Spinal cord (tissue), 10 donors: ENCODE data around the gene CEBPG. TPM values are rescaled to one million over a fixed set of nuclear protein-coding genes. Genes with fewer than 3 reads are reported as not detected.

Experiments
- DNase-seq, 6 donors: peaks; one replicate each; pipeline versions ENCODE4 v3.0.0 to v3.0.0-alpha.2; 2013 to 2015; ENCODE audit warnings: low spot score in 6 of 6, low read depth in 4 of 6
- H3K27ac ChIP-seq: one replicate; pipeline ENCODE4 v1.5.1; 2013; ENCODE audit warnings: low read depth, low read length, control low read depth
- H3K27me3 ChIP-seq: one replicate; pipeline ENCODE4 v1.6.1; 2013; ENCODE audit warnings: low read length; ENCODE audit not compliant: control insufficient read depth, insufficient read depth
- H3K36me3 ChIP-seq: one replicate; pipeline ENCODE4 v1.6.1; 2013; ENCODE audit warnings: low read length; ENCODE audit not compliant: control insufficient read depth, insufficient read depth
- H3K4me1 ChIP-seq: one replicate; pipeline ENCODE4 v1.6.1; 2013; ENCODE audit warnings: low read length; ENCODE audit not compliant: control insufficient read depth, insufficient read depth
- H3K4me3 ChIP-seq: one replicate; pipeline ENCODE4 v1.5.1; 2013; ENCODE audit warnings: low read depth, low read length, control low read depth
- H3K9me3 ChIP-seq: one replicate; pipeline ENCODE4 v1.6.1; 2013; ENCODE audit warnings: low read length; ENCODE audit not compliant: control insufficient read depth, insufficient read depth
- WGBS: methylation state at CpG from one replicate; pipeline ENCODE4 v1.1.5; 2013; ENCODE audit warnings: missing lambda C conversion rate; ENCODE audit not compliant: insufficient coverage; 5-methylcytosine and 5-hydroxymethylcytosine counted together
- polyA plus RNA-seq, 2 donors: library from polyadenylated mRNA; unstranded; fragments of 120-200 nt; gene quantifications; one replicate each; pipeline ENCODE4 v1.2.1, GENCODE V29; 2013; ENCODE audit not compliant: insufficient read length in 2 of 2
- total RNA-seq, 2 donors: library from RNA; depleted of rRNA in 1 of 2; stranded (reverse); fragments of 120-200 nt in 1 of 2; fragments of >200 nt in 1 of 2; gene quantifications; one replicate each; pipeline versions ENCODE4 v1.2.3 to v1.2.4, GENCODE V29; 2013 to 2014
- donor health status: healthy.

CEBPG gene
- total and polyA plus RNA-seq, 4 donors, result 19.2 to 36.3 (median 28.4) TPM

- H3K9me3 ChIP-seq, result no peaks in the 10 kb centered on the region
- WGBS, result 76% methylated on average over 18 of the region's 18 CpGs
- peaks cover 30% of the 10 kb centered on the region for H3K4me1 ChIP-seq
- peak in 1 of 6 donors; percentile 55 for DNase-seq
- no peaks in the 10 kb centered on the region for H3K27me3 ChIP-seq
- H3K4me3 ChIP-seq, result no peak overlapping the region
- H3K36me3 ChIP-seq, result peaks cover 68% of the 10 kb centered on the region
- H3K27ac ChIP-seq, result no peak overlapping the region
Observed at GRCh38 chr19:33404506-33405253, 31.2 kb downstream of the CEBPG start.

GRCh38 chr19:33405254-33405552, 31.7 kb downstream of the CEBPG start:
- H3K36me3 ChIP-seq, result peaks cover 68% of the 10 kb centered on the region
- H3K9me3 ChIP-seq, result no peaks in the 10 kb centered on the region
- peaks cover 30% of the 10 kb centered on the region for H3K4me1 ChIP-seq
- H3K4me3 ChIP-seq, result no peak overlapping the region
- no peak overlapping the region for H3K27ac ChIP-seq
- no peaks in the 10 kb centered on the region for H3K27me3 ChIP-seq
- WGBS, result 69% methylated on average over 8 of the region's 8 CpGs
- DNase-seq, result no peak

- H3K9me3 ChIP-seq, result no peaks in the 10 kb centered on the region
- WGBS, result 86% methylated on average over 34 of the region's 34 CpGs
- no peaks in the 10 kb centered on the region for H3K27me3 ChIP-seq
- H3K36me3 ChIP-seq, result peaks cover 68% of the 10 kb centered on the region
- H3K4me1 ChIP-seq, result peaks cover 30% of the 10 kb centered on the region
- no peak overlapping the region for H3K27ac ChIP-seq
- no peak overlapping the region for H3K4me3 ChIP-seq
- DNase-seq, result no peak
Observed at GRCh38 chr19:33405553-33406461, 32.3 kb downstream of the CEBPG start.

- Histone ChIP-seq H3K9me3 (no peaks in the 10 kb centered on the region), H3K36me3 (peaks cover 68% of the 10 kb centered on the region), H3K27me3 (no peaks in the 10 kb centered on the region), H3K4me3 (no peak overlapping the region), H3K27ac (no peak overlapping the region), H3K4me1 (peaks cover 30% of the 10 kb centered on the region)
- peak in 3 of 6 donors; percentile 48 to 81 (median 80) for DNase-seq
- 62% methylated on average over 13 of the region's 13 CpGs for WGBS
Observed at GRCh38 chr19:33406521-33407139, 33.1 kb downstream of the CEBPG start.

DNA sequence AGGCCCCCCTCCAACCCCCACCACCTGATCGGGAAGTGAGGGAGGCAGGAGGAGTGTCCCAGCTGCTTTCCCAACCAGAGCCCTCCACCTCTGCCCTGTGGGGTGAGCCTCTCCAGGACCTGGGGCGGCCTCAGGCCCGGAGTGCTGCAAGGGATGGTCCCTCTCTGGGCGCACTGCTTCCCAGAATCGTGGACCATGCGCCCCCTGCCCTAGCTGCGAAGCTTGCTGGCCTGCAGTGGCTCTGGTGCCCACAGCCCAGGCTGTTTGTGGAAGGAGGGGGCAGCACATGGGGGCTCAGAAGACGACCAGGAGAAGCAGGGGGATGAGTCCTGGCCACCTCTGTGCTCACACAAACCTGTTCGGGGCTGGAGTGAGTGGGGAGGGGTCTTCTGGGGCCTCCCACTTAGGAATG, 33.6 kb downstream of the CEBPG start:
- no peak overlapping the region for H3K4me3 ChIP-seq
- H3K4me1 ChIP-seq, result peaks cover 30% of the 10 kb centered on the region
- H3K36me3 ChIP-seq, result peaks cover 67% of the 10 kb centered on the region
- no peak overlapping the region for H3K27ac ChIP-seq
- 63% methylated on average over 9 of the region's 9 CpGs for WGBS
- H3K27me3 ChIP-seq, result no peaks in the 10 kb centered on the region
- no peaks in the 10 kb centered on the region for H3K9me3 ChIP-seq
- DNase-seq, result no peak

GRCh38 chr19:33407716-33408115, 34.2 kb downstream of the CEBPG start:
- no peak for DNase-seq
- Histone ChIP-seq H3K36me3 (peaks cover 64% of the 10 kb centered on the region), H3K27me3 (no peaks in the 10 kb centered on the region), H3K27ac (no peak overlapping the region), H3K9me3 (no peaks in the 10 kb centered on the region), H3K4me3 (no peak overlapping the region), H3K4me1 (peaks cover 32% of the 10 kb centered on the region)
- WGBS, result 89% methylated on average over 12 of the region's 12 CpGs

DNA sequence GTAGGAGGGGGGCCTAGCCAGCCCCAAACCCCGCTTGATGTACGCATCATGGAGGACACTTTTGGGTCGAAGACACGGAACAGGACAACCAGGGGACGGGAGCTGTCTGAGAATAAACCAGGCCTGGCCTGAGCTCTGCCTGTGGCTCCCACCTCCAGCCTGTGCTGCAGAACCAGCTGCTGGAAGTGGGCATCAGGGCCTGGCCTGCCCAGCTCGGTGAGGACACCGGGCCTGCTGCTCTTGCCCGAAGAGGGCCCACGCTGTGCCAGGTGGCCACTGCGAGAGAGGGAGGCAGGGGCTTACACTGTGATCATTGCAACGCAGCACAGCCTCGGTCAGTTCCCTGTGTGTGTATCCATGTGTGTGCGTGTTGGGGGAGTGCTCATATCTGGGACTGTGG, 34.6 kb downstream of the CEBPG start:
- WGBS, result 83% methylated on average over 11 of the region's 13 CpGs
- DNase-seq, result no peak
- H3K27ac ChIP-seq, result no peak overlapping the region

DNA sequence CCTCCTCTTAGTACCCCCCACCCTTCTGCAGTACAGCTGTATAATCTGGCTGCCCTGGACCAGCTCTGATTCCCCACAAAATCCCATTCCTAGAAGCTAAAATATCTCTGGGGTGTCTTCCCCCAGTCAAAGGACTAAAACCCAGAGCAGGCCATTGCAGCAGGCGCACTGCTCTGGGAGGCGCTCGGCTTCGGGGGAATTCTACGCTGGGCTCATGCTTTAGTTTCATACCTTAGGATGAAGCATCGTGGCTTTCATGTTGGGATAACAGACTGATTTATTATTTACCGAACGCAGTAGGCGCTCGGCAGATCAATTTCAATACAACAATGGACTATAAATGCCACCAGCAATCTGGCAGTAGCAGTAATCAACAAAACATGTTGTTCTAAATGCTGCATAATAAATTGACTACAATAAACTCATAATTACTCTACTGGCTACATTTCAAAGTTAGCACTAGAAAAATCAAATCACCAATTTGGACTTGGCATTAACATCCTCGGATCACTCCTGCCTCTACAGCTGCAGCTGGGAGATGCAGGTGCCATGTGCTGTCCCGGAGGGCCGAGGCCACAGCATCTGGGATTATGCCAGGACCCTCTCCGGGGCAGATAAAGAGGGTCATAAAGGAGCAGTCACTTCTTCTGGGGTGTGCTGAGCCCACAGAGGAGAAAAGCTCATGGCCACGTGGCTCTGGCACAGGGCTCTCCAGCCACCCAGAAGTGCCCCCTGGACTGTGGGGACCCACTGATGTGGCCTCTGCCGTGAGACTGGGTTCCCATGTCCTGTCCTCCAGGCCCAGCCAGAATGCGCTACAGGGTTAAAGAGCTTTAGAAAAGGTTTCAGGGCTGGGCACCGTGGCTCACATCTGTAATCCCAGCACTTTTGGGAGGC, 35.3 kb downstream of the CEBPG start:
- Histone ChIP-seq H3K9me3 (no peaks in the 10 kb centered on the region), H3K4me3 (no peak overlapping the region), H3K36me3 (peaks cover 65% of the 10 kb centered on the region), H3K27me3 (no peaks in the 10 kb centered on the region), H3K27ac (no peak overlapping the region), H3K4me1 (peaks cover 39% of the 10 kb centered on the region)
- DNase-seq, result peak in 1 of 6 donors; percentile 85
- 63% methylated on average over 12 of the region's 18 CpGs for WGBS

More for the DNA sequence above, 34.6 kb downstream of the CEBPG start:
- no peak overlapping the region for H3K4me3 ChIP-seq
- no peaks in the 10 kb centered on the region for H3K27me3 ChIP-seq
- peaks cover 33% of the 10 kb centered on the region for H3K4me1 ChIP-seq
- no peaks in the 10 kb centered on the region for H3K9me3 ChIP-seq
- H3K36me3 ChIP-seq, result peaks cover 64% of the 10 kb centered on the region
